NCI-H187 (cell line): ENCODE measurements around the gene ADSL.

Experiments
- DNase-seq, 2 experiments: peaks; one replicate each; lab custom pipeline; 2025; lab: John Stamatoyannopoulos, UW

ADSL gene

GRCh38 chr22:40418366-40419201 lies 72.3 kb downstream of the ADSL start:
- DNase-seq = peak in 1 of 2 experiments; percentile 12

- DNase-seq = no peak
These were observed 73.4 kb downstream of the ADSL start for GRCh38 chr22:40419718-40420117.

DNA sequence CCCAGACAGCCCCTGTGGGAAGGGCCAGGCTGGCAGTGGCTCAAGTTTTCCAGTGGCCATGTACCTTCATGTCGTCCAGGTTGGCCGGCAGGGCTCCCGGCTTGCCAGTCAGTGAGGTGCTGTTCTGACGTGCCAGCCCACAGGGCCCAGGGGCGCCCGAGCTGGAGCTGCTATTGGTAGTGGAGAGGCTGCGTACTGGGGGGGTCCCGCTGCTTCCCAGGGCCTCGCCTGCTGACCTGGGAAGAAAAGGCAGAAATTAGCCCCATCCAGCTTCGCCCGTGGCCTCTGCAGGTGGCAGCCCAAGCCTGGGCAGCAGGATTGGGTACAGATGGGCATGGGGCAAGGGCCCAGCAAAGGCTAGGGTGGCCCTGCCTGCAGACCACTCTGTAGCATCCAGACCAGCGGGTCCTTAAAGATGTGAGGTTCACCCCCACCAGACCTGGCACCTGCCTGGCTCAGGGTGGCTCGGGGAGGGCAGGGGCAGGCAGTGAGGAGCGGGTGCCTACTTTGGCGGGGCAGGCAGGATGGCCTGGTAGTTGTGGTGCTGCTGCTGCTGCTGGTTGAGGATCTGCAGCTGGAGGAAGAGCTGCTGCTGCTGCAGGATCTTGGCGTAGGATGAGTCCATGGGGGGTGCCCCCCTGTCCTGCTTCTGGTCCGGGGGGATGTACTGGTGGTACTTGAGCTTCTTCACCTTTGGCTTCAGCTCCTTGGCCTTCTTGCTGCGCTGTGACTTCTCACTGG lies 74.2 kb downstream of the ADSL start:
- no peak for DNase-seq

DNA sequence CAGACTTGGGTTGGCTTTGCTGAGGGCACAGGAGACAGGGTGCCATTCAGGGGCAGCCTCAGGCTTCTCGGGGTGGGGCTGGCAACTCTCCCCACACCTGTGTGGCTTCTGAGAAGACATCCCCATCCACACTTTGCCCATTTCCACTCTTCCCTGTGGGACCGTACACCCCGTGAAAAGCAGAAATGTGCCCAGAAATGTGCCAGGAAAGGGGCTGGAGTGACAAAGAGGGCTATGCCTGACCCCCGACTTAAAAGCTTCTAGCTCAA lies 74.7 kb downstream of the ADSL start:
- DNase-seq = no peak

GRCh38 chr22:40421941-40422340 lies 75.6 kb downstream of the ADSL start:
- DNase-seq = no peak

DNA sequence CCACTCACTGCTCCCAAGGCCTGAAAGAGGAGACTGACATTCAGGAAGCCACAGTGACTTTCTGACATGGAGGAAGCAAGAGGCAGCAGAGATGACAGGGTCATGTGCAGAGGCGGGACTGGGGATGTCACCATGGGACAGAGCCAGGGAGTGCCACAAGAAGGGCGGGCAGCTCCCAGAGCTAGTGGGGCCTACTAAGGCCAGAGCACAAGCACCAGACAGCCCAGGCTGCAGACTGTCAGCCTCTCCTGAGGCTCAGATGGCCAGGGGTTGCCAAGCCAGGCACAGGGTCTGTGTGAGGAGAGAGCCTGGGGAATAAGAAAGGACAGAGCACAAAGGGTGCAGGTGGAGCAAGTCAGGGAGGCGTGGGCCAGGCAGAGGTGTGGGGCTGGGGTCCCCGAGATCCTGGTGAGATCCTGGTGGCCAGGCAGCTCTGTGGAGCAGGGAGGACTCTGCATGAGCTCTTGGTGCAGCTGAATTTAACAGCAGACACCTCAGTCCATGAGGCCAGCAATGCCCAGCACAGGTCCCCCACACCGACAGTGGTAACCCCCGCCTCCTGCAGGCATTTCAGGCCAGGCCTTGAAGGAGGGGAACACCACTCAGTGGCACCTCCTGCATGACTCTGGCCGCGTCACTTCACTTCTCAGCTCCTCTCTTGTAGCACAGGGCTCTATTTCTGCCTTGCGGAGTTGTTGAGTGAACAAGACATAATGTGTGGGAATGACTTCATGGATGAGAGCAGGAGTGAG lies 76.4 kb downstream of the ADSL start:
- DNase-seq = no peak

GRCh38 chr22:40423310-40423688 lies 77.0 kb downstream of the ADSL start:
- DNase-seq = no peak

DNA sequence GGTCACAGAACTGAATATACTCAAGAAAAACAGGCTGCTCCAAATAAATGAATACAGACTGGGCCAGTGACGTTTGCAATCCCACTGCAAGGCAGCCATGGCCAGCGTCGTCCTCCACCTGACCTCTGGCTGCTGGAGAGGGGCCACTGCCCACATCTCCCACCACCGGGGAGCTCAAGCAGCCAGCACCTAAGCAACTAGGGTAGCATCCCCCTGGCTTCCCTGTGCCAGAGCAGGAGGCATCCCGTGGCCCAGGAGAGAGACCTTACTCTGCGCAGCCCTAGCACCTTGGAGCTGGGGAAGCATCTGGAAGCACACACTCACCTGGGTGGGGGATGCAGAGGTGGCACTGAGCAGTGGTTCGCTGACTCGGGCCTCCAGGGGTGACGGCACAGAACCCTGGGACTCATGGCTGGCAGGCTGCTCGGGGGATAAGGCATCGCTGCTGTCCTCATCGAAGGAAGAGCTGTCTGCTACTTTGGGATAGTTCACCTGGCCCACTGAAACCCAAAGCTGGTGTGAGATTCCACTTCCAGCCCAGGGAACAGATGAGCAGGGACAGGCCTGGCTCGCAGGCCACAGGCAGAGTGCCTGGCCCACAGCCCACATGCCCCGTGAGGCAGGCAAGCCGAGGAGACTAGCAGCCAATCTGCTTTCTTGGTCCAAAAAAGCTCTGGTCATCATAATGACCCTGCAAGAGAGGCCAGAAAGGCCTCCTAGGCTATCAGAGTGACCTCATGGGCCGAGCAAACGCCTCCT lies 77.8 kb downstream of the ADSL start:
- DNase-seq = no peak

GRCh38 chr22:40425082-40425481 lies 78.8 kb downstream of the ADSL start:
- no peak for DNase-seq

DNA sequence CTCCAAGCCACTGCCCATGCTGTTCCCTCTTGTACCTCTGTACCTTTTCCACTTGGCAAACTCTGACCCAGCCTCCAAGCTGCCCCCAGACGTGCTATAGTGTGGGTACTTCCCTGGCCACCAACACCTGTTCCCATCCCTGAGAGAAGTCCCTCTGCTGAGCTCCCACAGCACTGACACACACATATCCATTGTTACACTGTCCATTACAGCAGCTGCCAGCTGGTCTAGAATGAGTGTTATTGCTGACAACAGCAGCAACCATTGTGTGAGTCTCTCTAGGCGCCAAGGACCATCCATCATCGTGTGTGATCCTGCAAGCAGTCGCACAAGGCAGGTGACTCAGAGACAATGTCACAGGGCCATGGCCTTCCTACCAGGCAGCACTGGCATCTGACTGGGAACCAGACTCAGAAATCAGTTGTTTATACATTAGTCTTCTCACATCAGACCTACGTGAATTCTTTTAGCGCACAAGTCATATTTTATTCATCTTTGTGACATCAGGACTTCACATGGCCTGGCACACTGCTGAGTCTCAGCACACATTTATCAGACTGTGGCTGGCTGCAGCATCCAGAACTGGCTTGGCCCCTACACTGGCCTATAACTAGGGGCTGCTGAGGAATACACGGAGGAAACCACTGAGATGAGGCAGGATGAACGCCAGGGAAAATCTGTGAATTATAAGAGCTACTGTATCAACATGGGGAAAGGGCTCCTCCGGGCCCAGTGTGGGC lies 80.5 kb downstream of the ADSL start:
- DNase-seq = peak; percentile 44 to 62

DNA sequence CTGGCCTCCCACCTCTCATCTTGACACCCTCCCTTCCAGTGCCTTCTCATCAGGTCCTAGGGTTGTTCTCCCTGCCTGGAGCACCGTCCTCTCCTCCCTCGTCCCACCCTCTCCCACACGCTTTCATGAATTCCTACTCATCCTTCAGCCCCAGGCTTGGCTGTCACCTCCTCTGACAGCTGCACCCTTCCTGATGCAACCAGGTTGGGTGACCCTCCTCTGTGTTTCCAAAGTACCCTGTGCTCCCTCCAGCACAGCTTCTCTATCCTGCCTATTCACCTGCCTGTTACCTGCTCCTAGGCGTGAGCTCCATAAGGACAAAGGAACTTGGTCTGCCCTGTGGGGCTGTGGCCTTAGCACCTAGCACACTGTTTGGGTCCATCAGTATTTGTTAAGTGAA lies 82.5 kb downstream of the ADSL start:
- DNase-seq = no peak

DNA sequence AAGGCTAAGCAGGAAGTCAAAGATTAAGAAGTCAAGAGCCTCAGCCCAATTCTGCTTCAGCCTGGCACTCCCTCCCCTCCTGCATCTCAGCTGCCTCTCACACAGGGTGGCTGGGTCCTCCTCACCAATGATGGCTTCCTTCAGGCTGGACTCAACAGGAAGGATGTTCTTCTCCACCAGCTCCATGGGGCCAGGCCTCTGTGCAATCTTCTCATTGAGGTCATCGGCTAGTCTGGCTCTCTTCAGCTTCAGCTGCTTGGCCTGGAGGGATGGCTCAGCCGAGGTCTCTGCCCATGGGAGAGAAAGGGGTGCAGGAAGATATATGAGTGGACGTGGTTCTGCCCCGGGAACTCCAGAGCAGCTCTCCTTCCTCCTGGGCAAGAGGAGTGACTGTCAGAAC lies 83.2 kb downstream of the ADSL start:
- no peak for DNase-seq

GRCh38 chr22:40430991-40431390 lies 84.7 kb downstream of the ADSL start:
- DNase-seq = no peak

DNA sequence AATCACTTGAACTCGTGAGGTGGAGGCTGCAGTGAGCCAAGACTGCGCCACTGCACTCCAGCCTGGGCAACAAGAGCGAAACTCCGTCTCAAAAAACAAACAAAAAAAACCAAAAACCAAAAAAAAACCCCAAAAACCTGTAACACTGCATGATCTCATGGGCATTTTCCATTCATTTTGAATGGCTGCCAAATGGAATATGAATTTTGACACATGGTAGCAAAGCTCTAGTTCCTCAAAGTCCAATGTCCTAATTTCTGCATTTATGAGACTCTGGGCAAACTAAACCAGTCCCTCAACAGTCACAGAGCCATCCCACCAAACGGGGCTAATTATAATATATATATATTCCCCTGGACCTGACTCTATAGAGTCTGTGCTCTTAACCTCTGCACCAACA lies 85.9 kb downstream of the ADSL start:
- no peak for DNase-seq

- no peak for DNase-seq
These were observed 86.3 kb downstream of the ADSL start for GRCh38 chr22:40432625-40433024.

DNA sequence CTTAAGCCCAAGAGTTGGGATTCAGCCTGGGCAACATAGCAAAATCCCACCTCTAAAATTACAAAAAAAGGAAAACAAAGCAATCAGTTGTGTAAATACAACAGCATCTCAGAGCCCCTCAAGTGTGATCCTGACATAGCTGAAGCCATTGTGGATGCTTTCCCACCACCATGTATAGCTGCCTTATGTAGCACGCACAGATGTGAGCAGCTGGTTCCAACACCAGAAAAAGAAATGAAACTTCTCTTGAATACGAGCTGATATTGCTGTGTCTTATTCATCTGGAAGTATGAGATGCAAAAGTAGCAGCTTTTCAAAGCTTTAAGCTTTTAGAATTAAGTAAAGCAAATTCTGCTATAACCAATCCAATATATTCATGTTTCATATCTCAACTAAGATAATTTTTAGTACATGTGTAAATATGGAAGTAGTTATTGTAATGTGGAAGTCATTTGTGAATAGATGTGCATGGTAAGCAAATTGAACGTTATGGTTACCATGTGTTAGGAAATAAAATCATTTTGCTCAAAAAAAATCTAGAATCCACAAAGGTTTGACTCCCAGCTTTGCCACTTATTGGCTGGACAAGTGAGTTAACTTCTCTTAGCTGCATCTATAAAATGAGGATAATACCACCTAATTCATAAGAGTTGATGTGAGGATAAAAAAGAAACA lies 87.3 kb downstream of the ADSL start:
- no peak for DNase-seq

DNA sequence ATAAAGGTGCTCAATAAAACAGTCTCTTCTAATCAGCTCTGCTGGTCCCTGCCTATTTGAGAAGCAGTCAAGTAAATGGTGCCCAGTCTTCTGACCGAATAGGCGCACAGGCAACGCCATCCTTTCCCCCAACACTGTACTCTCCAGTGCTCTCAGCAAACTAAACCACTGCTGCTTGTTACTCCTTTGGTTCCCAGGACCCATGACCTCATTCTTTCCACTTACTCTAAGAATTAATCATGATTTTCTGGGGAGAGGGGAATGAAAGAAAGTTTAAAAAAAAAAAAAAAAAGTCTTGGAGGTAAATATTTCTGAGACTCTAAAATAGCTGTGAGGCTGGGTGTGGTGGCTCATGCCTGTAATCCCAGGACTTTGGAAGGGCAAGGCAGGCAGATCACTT lies 87.8 kb downstream of the ADSL start:
- no peak for DNase-seq

GRCh38 chr22:40434745-40435144 lies 88.4 kb downstream of the ADSL start:
- no peak for DNase-seq

DNA sequence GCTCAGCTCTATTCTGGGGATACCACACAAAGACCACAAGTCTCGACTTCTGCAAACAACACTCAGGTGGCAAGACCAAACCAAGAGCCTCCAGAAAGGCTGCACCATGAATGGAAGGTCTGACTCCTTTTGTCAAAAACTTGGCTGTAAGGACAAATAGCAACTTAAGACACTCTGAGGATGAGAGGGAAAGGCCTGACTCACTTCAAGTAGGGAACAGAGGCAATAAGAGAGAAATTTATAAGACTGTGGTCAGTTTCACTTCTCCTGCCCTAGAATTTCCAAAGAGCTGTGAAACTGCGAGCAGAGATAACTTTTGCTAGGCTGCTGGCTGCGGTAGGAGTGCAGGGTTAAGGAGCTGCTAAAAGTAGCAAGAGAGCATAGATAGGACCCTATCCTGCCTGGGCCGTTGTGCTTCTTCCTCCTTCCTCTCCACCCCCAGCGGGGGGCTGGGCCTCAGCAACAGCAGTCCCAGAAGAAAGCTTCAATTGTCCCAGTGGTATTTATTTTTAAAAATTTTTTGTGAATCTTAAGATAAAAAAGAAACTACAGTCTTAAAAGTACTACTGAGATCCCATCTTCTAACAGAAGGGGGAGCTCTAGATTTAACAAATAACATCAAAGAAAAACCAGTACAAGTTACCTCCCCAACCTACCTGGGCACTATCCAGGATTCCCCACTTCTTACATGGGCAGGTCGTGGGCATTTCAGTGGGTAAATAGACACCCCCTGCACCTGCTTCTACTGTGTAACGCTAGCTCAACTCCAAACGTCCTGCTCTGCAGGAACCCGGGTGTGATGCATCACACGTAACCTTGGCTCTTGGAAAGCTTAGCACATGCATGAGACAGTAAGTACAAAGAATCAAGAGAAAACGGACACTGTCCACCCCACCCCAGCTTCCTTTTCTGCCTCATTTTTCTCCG lies 90.5 kb downstream of the ADSL start:
- no peak for DNase-seq
